Stimulated activated CD8-positive, alpha-beta memory T cell treated with anti-CD3 and anti-CD28 coated beads, Interleukin-7, amount 100 ng/mL, for 48 hours (primary cell): Measurements from ENCODE around the gene CHST13.
"Not testable (repeated sequence)": the region's sequence is repeated elsewhere in the genome, so short reads cannot be mapped to it uniquely, and the experiment has no call there.

Experiments used
- DNase-seq, 2 donors: peaks; one replicate each; pipeline ENCODE4 v3.0.0-alpha.2; 2020; ENCODE audit warnings: low read depth in 1 of 2; ENCODE audit errors: extremely low read depth in 1 of 2

The CHST13 gene

GRCh38 chr3:126580746-126581145, 56.8 kb downstream of the CHST13 start:
- DNase-seq: no peak

GRCh38 chr3:126581569-126581968, 57.6 kb downstream of the CHST13 start:
- DNase-seq: no peak

- DNase-seq: no peak
Observed at GRCh38 chr3:126582311-126582710, 58.4 kb downstream of the CHST13 start.

DNA sequence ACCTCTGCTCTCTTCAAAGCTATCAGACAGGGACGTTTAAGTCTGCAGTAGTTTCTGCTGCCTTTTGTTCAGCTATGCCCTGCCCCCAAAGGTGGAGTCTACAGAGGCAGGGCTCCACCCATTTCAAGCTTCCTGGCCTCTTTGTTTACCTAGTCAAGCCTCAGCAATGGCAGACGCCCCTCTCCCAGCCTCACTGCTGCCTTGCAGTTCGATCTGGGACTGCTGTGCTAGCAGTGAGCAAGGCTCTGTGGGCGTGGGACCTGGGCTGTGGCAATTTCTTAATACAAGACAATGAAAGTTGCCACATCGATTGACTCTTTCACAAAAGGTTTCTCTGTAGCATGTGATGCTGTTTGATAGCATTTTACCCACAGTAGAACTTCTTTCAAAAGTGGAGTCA, 67.6 kb downstream of the CHST13 start:
- not testable (repeated sequence) for DNase-seq
